ENCODE data around the gene PRSS56. TPM values are rescaled to one million over a fixed set of nuclear protein-coding genes. Genes with fewer than 3 reads are reported as not detected.

PRSS56 gene
- total RNA-seq, 2 donors from 2014 or later: not detected

DNA sequence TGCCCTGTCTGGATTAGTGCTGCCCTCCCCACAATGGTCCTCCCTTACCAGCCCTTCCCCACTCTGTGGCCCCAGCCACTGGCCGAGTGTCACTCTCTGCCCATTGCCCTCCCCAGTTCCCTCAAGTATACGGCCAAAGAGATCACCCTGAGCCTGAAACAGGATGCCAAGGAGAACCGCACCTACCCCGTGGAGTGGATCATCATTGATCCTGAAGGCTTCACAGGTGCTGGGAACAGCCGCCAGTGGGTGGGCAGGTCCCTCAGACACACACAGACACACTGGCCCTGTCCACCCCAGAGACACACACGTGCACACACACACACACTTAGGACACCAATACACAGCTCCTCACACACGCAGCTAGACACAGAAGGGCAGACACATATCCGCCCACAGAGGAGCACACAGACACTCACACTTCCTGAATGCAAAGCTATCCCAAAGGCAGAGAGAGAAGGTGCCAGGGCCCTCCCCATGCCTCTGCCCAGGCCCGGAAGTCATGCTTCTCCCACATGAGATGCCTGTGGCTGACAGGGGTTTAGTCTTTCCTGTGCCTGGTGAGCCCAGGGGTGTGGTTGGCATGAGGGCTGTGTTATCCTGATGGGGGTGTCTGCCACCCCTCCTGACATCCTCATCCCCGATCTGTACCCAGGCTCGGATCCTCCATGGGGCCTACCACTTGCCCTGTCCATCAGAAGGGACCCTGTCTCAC is 8.7 kb downstream of the PRSS56 start:
- Histone ChIP-seq H3K36me3 (ENCODE audit: control insufficient read depth, insufficient read depth, low read length) (no peaks in the 10 kb centered on the region), H3K4me3 (ENCODE audit: low read length) (no peak overlapping the region), H3K4me1 (ENCODE audit: control insufficient read depth, insufficient read depth, low read length) (no peaks in the 10 kb centered on the region), H3K27me3 (ENCODE audit: control insufficient read depth, insufficient read depth, low read length, poor library complexity, severe bottlenecking) (peaks cover 16% of the 10 kb centered on the region), H3K9me3 (ENCODE audit: control insufficient read depth, low read length) (no peaks in the 10 kb centered on the region), H3K27ac (ENCODE audit: low read depth, low read length) (no peak overlapping the region), H3K9ac (ENCODE audit: extremely low read depth, low read length, poor library complexity, severe bottlenecking) (no peak overlapping the region)
- no peaks in the 10 kb centered on the region for H3K9me3 Mint-ChIP-seq
- no peaks in the 10 kb centered on the region for H3K4me1 Mint-ChIP-seq
- H3K36me3 Mint-ChIP-seq (ENCODE audit: low read depth): no peaks in the 10 kb centered on the region
- TF ChIP-seq, protein P1, sequence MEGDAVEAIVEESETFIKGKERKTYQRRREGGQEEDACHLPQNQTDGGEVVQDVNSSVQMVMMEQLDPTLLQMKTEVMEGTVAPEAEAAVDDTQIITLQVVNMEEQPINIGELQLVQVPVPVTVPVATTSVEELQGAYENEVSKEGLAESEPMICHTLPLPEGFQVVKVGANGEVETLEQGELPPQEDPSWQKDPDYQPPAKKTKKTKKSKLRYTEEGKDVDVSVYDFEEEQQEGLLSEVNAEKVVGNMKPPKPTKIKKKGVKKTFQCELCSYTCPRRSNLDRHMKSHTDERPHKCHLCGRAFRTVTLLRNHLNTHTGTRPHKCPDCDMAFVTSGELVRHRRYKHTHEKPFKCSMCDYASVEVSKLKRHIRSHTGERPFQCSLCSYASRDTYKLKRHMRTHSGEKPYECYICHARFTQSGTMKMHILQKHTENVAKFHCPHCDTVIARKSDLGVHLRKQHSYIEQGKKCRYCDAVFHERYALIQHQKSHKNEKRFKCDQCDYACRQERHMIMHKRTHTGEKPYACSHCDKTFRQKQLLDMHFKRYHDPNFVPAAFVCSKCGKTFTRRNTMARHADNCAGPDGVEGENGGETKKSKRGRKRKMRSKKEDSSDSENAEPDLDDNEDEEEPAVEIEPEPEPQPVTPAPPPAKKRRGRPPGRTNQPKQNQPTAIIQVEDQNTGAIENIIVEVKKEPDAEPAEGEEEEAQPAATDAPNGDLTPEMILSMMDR (conservative IDR thresholded peaks at IDR 0.05): no peak
- H3K4me3 Mint-ChIP-seq: no peak overlapping the region
- DNase-seq: no peak
- 84 to 92% methylated on average over 4 to 11 of the region's 11 CpGs for WGBS, 2 experiments (ENCODE audit: insufficient coverage in 1 of 2, insufficient read length in 1 of 2)
- H3K27ac Mint-ChIP-seq: no peak overlapping the region
- peaks cover 29% of the 10 kb centered on the region for H3K27me3 Mint-ChIP-seq (ENCODE audit: insufficient read depth)

DNA sequence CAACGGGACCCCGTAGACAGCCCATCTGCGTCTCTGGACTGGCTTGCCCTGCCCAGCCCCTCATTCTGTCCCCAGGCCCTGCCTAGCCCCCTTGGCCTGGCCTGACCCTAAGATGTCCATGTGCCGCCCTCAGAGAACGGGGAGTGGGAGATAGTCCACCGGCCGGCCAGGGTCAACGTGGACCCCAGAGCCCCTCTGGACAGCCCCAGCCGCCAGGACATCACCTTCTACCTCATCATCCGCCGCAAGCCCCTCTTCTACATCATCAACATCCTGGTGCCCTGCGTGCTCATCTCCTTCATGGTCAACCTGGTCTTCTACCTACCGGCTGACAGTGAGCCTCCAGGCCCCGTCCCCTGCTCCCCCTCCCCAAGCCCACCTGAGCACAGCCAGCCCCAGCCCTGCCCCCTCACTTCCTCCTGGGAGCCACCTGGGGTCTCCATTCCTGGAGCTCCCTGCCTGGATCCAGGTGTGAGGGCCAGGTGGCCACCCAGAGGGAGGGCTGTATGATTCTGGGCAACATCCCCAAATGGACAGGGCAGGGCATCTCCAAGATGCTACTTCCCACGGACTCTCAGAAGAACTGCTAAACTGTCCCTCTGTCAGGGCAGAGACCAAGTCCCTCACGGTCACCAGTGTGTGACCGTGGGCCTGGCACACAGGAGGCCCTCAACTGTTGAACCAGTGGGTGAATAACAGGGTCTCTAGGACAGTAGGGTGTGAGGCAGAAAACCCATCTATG is 9.8 kb downstream of the PRSS56 start:
- no peak for DNase-seq
- Histone ChIP-seq H3K9me3 (ENCODE audit: control insufficient read depth, low read length) (no peaks in the 10 kb centered on the region), H3K4me1 (ENCODE audit: control insufficient read depth, insufficient read depth, low read length) (no peaks in the 10 kb centered on the region), H3K27me3 (ENCODE audit: control insufficient read depth, insufficient read depth, low read length, poor library complexity, severe bottlenecking) (peaks cover 7% of the 10 kb centered on the region), H3K9ac (ENCODE audit: extremely low read depth, low read length, poor library complexity, severe bottlenecking) (no peak overlapping the region), H3K27ac (ENCODE audit: low read depth, low read length) (no peak overlapping the region), H3K4me3 (ENCODE audit: low read length) (no peak overlapping the region), H3K36me3 (ENCODE audit: control insufficient read depth, insufficient read depth, low read length) (no peaks in the 10 kb centered on the region)
- Mint-ChIP-seq H3K27ac (peak overlapping the region; percentile 19), H3K36me3 (ENCODE audit: low read depth) (no peaks in the 10 kb centered on the region), H3K9me3 (no peaks in the 10 kb centered on the region), H3K4me3 (no peak overlapping the region), H3K27me3 (ENCODE audit: insufficient read depth) (peaks cover 22% of the 10 kb centered on the region), H3K4me1 (no peaks in the 10 kb centered on the region)
- TF ChIP-seq, protein P1 (conservative IDR thresholded peaks at IDR 0.05): no peak
- 90 to 93% methylated on average over 10 to 17 of the region's 17 CpGs for WGBS, 2 experiments (ENCODE audit: insufficient coverage in 1 of 2, insufficient read length in 1 of 2)

DNA sequence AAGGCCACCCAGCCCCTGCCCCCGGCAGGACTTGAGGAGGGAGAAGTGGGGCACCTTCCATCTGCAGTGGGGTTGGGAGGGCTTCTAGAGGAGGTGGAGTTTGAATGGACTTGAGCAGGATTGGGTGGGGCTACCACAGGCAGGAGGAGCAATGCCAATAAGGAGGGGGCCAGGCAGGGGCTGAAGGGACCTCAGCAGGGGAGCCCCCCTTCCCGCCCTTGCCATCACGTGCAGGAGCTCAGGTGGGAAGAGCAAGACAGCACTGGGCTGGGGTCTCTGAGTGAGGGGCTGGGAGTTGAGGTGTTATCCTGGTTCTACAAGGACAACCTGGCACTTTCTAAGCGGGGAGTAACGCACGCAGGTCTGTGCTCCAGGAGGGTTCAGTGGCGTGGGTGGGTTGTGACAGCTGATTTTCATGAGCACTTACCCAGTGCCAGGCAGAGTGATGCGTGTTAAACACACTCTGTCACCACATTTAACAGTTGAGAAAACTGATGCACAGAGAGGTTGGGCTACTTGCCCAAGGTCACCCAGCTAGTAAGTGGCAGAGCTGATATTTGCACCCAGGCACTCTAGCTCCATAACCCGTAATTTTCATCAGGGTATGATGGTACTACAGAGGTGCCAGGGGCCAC is 10.6 kb downstream of the PRSS56 start:
- Mint-ChIP-seq H3K4me3 (no peak overlapping the region), H3K36me3 (ENCODE audit: low read depth) (no peaks in the 10 kb centered on the region), H3K4me1 (no peaks in the 10 kb centered on the region), H3K27me3 (ENCODE audit: insufficient read depth) (peaks cover 20% of the 10 kb centered on the region), H3K27ac (peak overlapping the region; percentile 19), H3K9me3 (no peaks in the 10 kb centered on the region)
- Histone ChIP-seq H3K36me3 (ENCODE audit: control insufficient read depth, insufficient read depth, low read length) (no peaks in the 10 kb centered on the region), H3K27ac (ENCODE audit: low read depth, low read length) (no peak overlapping the region), H3K4me1 (ENCODE audit: control insufficient read depth, insufficient read depth, low read length) (no peaks in the 10 kb centered on the region), H3K9ac (ENCODE audit: extremely low read depth, low read length, poor library complexity, severe bottlenecking) (no peak overlapping the region), H3K4me3 (ENCODE audit: low read length) (no peak overlapping the region), H3K9me3 (ENCODE audit: control insufficient read depth, low read length) (no peaks in the 10 kb centered on the region), H3K27me3 (ENCODE audit: control insufficient read depth, insufficient read depth, low read length, poor library complexity, severe bottlenecking) (peaks cover 7% of the 10 kb centered on the region)
- 78 to 86% methylated on average over 6 to 9 of the region's 9 CpGs for WGBS, 2 experiments (ENCODE audit: insufficient coverage in 1 of 2, insufficient read length in 1 of 2)
- DNase-seq: no peak
- TF ChIP-seq, protein P1 (conservative IDR thresholded peaks at IDR 0.05): no peak
